ENCODE results near the gene UBE4B. TPM values are rescaled to one million over a fixed set of nuclear protein-coding genes. Genes with fewer than 3 reads are reported as not detected.

Gene UBE4B
- total RNA-seq, 4 donors from 2014 or later: 31.2 to 48.6 (median 44.0) TPM

- TF ChIP-seq POLR2A (IDR thresholded peaks at IDR 0.05) (no peak), CTCF (IDR thresholded peaks at IDR 0.05) (no peak), EP300 (IDR thresholded peaks at IDR 0.05) (no peak)
- H3K36me3 ChIP-seq: peaks cover 0 to 16% (median 3%) of the 10 kb centered on the region in 3 donors
- no peaks in the 10 kb centered on the region for H3K9me3 ChIP-seq
- peak overlapping the region; percentile 83 to 99 (median 98) for H3K27ac ChIP-seq
- no peaks in the 10 kb centered on the region for H3K27me3 ChIP-seq
- 0 to 1% methylated on average over 19 of the region's 19 CpGs for WGBS, 2 donors
- H3K4me1 ChIP-seq: peaks cover 0 to 38% (median 16%) of the 10 kb centered on the region in 4 donors
- DNase-seq (ENCODE audit: low spot score in 2 of 2): no peak
- H3K4me3 ChIP-seq: peak overlapping the region; percentile 71 to 100 (median 96)
Measured at GRCh38 chr1:10033359-10033845, 644 bp downstream of the UBE4B start.

- 91 to 96% methylated on average over 4 of the region's 4 CpGs for WGBS, 2 donors
- H3K4me3 ChIP-seq: no peak overlapping the region
- H3K9me3 ChIP-seq: no peaks in the 10 kb centered on the region
- peaks cover 0 to 43% (median under 1%) of the 10 kb centered on the region in 3 donors for H3K36me3 ChIP-seq
- DNase-seq (ENCODE audit: low spot score in 2 of 2): no peak
- TF ChIP-seq CTCF (IDR thresholded peaks at IDR 0.05) (no peak), POLR2A (IDR thresholded peaks at IDR 0.05) (no peak), EP300 (IDR thresholded peaks at IDR 0.05) (no peak)
- H3K4me1 ChIP-seq: peaks cover 0 to 25% (median 13%) of the 10 kb centered on the region in 4 donors
- H3K27me3 ChIP-seq: no peaks in the 10 kb centered on the region
- H3K27ac ChIP-seq: no peak overlapping the region
Measured at GRCh38 chr1:10042746-10043145, 10.0 kb downstream of the UBE4B start.

GRCh38 chr1:10045480-10046355, 13.0 kb downstream of the UBE4B start:
- WGBS, 2 donors: 67 to 81% methylated on average over 8 of the region's 8 CpGs
- no peak overlapping the region for H3K4me3 ChIP-seq

GRCh38 chr1:10046356-10047085, 13.8 kb downstream of the UBE4B start:
- 47 to 53% methylated on average over 8 of the region's 8 CpGs for WGBS, 2 donors
- peak overlapping the region in 3 of 4 donors; percentile 21 to 38 (median 27) for H3K27ac ChIP-seq
- peaks cover 0 to 42% (median 0%) of the 10 kb centered on the region in 3 donors for H3K36me3 ChIP-seq
- no peaks in the 10 kb centered on the region for H3K9me3 ChIP-seq
- no peak overlapping the region for H3K4me3 ChIP-seq
- H3K27me3 ChIP-seq: no peaks in the 10 kb centered on the region
- TF ChIP-seq CTCF (IDR thresholded peaks at IDR 0.05): no peak
- TF ChIP-seq POLR2A (IDR thresholded peaks at IDR 0.05): no peak
- TF ChIP-seq EP300 (IDR thresholded peaks at IDR 0.05): no peak
- peaks cover 0 to 28% (median 13%) of the 10 kb centered on the region in 4 donors for H3K4me1 ChIP-seq
- peak in 1 of 2 donors; percentile 16 for DNase-seq (ENCODE audit: low spot score in 2 of 2)

More at GRCh38 chr1:10045480-10046355, 13.0 kb downstream of the UBE4B start:
- no peak for DNase-seq (ENCODE audit: low spot score in 2 of 2)
- TF ChIP-seq POLR2A (IDR thresholded peaks at IDR 0.05): no peak
- TF ChIP-seq CTCF (IDR thresholded peaks at IDR 0.05): no peak
- TF ChIP-seq EP300 (IDR thresholded peaks at IDR 0.05): no peak
- Histone ChIP-seq H3K27me3 (no peaks in the 10 kb centered on the region), H3K4me1 (peaks cover 0 to 28% (median 13%) of the 10 kb centered on the region in 4 donors), H3K9me3 (no peaks in the 10 kb centered on the region), H3K36me3 (peaks cover 0 to 43% (median 0%) of the 10 kb centered on the region in 3 donors), H3K27ac (peak overlapping the region in 2 of 4 donors; percentile 27 to 38)
